ENCODE measurements around the gene DPP7.

Gene DPP7

GRCh38 chr9:137077758-137078693, 36.5 kb downstream of the DPP7 start:
- Histone ChIP-seq H3K27me3 (ENCODE audit: control insufficient read depth in 1 of 2, insufficient read depth in 2 of 2, low read length in 2 of 2) (peaks cover 7 to 37% of the 10 kb centered on the region in 2 donors), H3K9me3 (ENCODE audit: low read length) (no peaks in the 10 kb centered on the region), H3K4me1 (ENCODE audit: insufficient read depth, low read length) (peaks cover 8% of the 10 kb centered on the region), H3K4me3 (ENCODE audit: low read depth in 1 of 2, low read length in 2 of 2) (peak overlapping the region; percentile 38 to 41), H3K9ac (ENCODE audit: low read length) (no peak overlapping the region), H3K27ac (ENCODE audit: low read depth, low read length) (no peak overlapping the region), H3K36me3 (ENCODE audit: insufficient read depth, low read length) (peaks cover 6% of the 10 kb centered on the region)

- Histone ChIP-seq H3K9me3 (ENCODE audit: low read length) (no peaks in the 10 kb centered on the region), H3K4me3 (ENCODE audit: low read depth in 1 of 2, low read length in 2 of 2) (peak within 1 kb of the TSS; percentile 38 to 41), H3K4me1 (ENCODE audit: insufficient read depth, low read length) (peaks cover 8% of the 10 kb centered on the region), H3K27ac (ENCODE audit: low read depth, low read length) (no peak within 1 kb of the TSS), H3K27me3 (ENCODE audit: control insufficient read depth in 1 of 2, insufficient read depth in 2 of 2, low read length in 2 of 2) (peaks cover 7 to 37% of the 10 kb centered on the region in 2 donors), H3K36me3 (ENCODE audit: insufficient read depth, low read length) (peaks cover 6% of the 10 kb centered on the region), H3K9ac (ENCODE audit: low read length) (no peak within 1 kb of the TSS)
These were observed 37.4 kb downstream of the DPP7 start, which contains the start of gene UAP1L1 for GRCh38 chr9:137077010-137077747. Gene UAP1L1 (plus strand): TSS chr9:137077517. CDS start chr9:137077533, 16 bp downstream.

- no peaks in the 10 kb centered on the region for H3K9me3 ChIP-seq (ENCODE audit: low read length)
- H3K4me3 ChIP-seq (ENCODE audit: low read depth in 1 of 2, low read length in 2 of 2): no peak overlapping the region
- peaks cover 7 to 37% of the 10 kb centered on the region in 2 donors for H3K27me3 ChIP-seq (ENCODE audit: control insufficient read depth in 1 of 2, insufficient read depth in 2 of 2, low read length in 2 of 2)
- H3K36me3 ChIP-seq (ENCODE audit: insufficient read depth, low read length): peaks cover 6% of the 10 kb centered on the region
- no peak overlapping the region for H3K9ac ChIP-seq (ENCODE audit: low read length)
- H3K4me1 ChIP-seq (ENCODE audit: insufficient read depth, low read length): peaks cover 8% of the 10 kb centered on the region
- no peak overlapping the region for H3K27ac ChIP-seq (ENCODE audit: low read depth, low read length)
These were observed 37.9 kb downstream of the DPP7 start for GRCh38 chr9:137076636-137077009.

GRCh38 chr9:137075275-137075775, 39.2 kb downstream of the DPP7 start:
- Histone ChIP-seq H3K4me1 (ENCODE audit: insufficient read depth, low read length) (peaks cover 8% of the 10 kb centered on the region), H3K27me3 (ENCODE audit: control insufficient read depth in 1 of 2, insufficient read depth in 2 of 2, low read length in 2 of 2) (peaks cover 7 to 32% of the 10 kb centered on the region in 2 donors)

GRCh38 chr9:137074657-137075274, 39.8 kb downstream of the DPP7 start:
- peaks cover 7 to 29% of the 10 kb centered on the region in 2 donors for H3K27me3 ChIP-seq (ENCODE audit: control insufficient read depth in 1 of 2, insufficient read depth in 2 of 2, low read length in 2 of 2)
- peaks cover 8% of the 10 kb centered on the region for H3K4me1 ChIP-seq (ENCODE audit: insufficient read depth, low read length)
- no peak overlapping the region for H3K9ac ChIP-seq (ENCODE audit: low read length)
- no peak overlapping the region for H3K27ac ChIP-seq (ENCODE audit: low read depth, low read length)
- no peaks in the 10 kb centered on the region for H3K9me3 ChIP-seq (ENCODE audit: low read length)
- H3K4me3 ChIP-seq (ENCODE audit: low read depth in 1 of 2, low read length in 2 of 2): no peak overlapping the region
- peaks cover 2% of the 10 kb centered on the region for H3K36me3 ChIP-seq (ENCODE audit: insufficient read depth, low read length)

More at GRCh38 chr9:137075275-137075775, 39.2 kb downstream of the DPP7 start:
- H3K27ac ChIP-seq (ENCODE audit: low read depth, low read length): no peak overlapping the region
- no peaks in the 10 kb centered on the region for H3K9me3 ChIP-seq (ENCODE audit: low read length)
- H3K9ac ChIP-seq (ENCODE audit: low read length): no peak overlapping the region
- peaks cover 6% of the 10 kb centered on the region for H3K36me3 ChIP-seq (ENCODE audit: insufficient read depth, low read length)
- no peak overlapping the region for H3K4me3 ChIP-seq (ENCODE audit: low read depth in 1 of 2, low read length in 2 of 2)

GRCh38 chr9:137073992-137074399, 40.5 kb downstream of the DPP7 start:
- peaks cover 14 to 29% of the 10 kb centered on the region in 2 donors for H3K27me3 ChIP-seq (ENCODE audit: control insufficient read depth in 1 of 2, insufficient read depth in 2 of 2, low read length in 2 of 2)
- H3K27ac ChIP-seq (ENCODE audit: low read depth, low read length): no peak overlapping the region
- no peak overlapping the region for H3K4me3 ChIP-seq (ENCODE audit: low read depth in 1 of 2, low read length in 2 of 2)
- no peaks in the 10 kb centered on the region for H3K9me3 ChIP-seq (ENCODE audit: low read length)
- peaks cover 8% of the 10 kb centered on the region for H3K4me1 ChIP-seq (ENCODE audit: insufficient read depth, low read length)
- H3K36me3 ChIP-seq (ENCODE audit: insufficient read depth, low read length): no peaks in the 10 kb centered on the region
- no peak overlapping the region for H3K9ac ChIP-seq (ENCODE audit: low read length)

- Histone ChIP-seq H3K4me3 (ENCODE audit: low read depth in 1 of 2, low read length in 2 of 2) (no peak overlapping the region), H3K9me3 (ENCODE audit: low read length) (no peaks in the 10 kb centered on the region), H3K36me3 (ENCODE audit: insufficient read depth, low read length) (no peaks in the 10 kb centered on the region), H3K27me3 (ENCODE audit: control insufficient read depth in 1 of 2, insufficient read depth in 2 of 2, low read length in 2 of 2) (peaks cover 12 to 22% of the 10 kb centered on the region in 2 donors), H3K4me1 (ENCODE audit: insufficient read depth, low read length) (no peaks in the 10 kb centered on the region), H3K9ac (ENCODE audit: low read length) (no peak overlapping the region), H3K27ac (ENCODE audit: low read depth, low read length) (no peak overlapping the region)
These were observed 43.3 kb downstream of the DPP7 start for GRCh38 chr9:137071282-137071681.

- Histone ChIP-seq H3K4me1 (ENCODE audit: insufficient read depth, low read length) (no peaks in the 10 kb centered on the region), H3K9me3 (ENCODE audit: low read length) (no peaks in the 10 kb centered on the region), H3K27ac (ENCODE audit: low read depth, low read length) (no peak overlapping the region), H3K27me3 (ENCODE audit: control insufficient read depth in 1 of 2, insufficient read depth in 2 of 2, low read length in 2 of 2) (peaks cover 12 to 26% of the 10 kb centered on the region in 2 donors), H3K36me3 (ENCODE audit: insufficient read depth, low read length) (no peaks in the 10 kb centered on the region), H3K9ac (ENCODE audit: low read length) (no peak overlapping the region), H3K4me3 (ENCODE audit: low read depth in 1 of 2, low read length in 2 of 2) (no peak overlapping the region)
These were observed 43.6 kb downstream of the DPP7 start for GRCh38 chr9:137070906-137071275.

GRCh38 chr9:137070201-137070905, 44.2 kb downstream of the DPP7 start, which contains the start of gene SAPCD2:
Gene SAPCD2 (minus strand): TSS chr9:137070557. CDS start chr9:137070460, 97 bp downstream.
- H3K9me3 ChIP-seq (ENCODE audit: low read length): no peaks in the 10 kb centered on the region
- peaks cover 12 to 27% of the 10 kb centered on the region in 2 donors for H3K27me3 ChIP-seq (ENCODE audit: control insufficient read depth in 1 of 2, insufficient read depth in 2 of 2, low read length in 2 of 2)
- no peaks in the 10 kb centered on the region for H3K36me3 ChIP-seq (ENCODE audit: insufficient read depth, low read length)
- no peak within 1 kb of the TSS for H3K27ac ChIP-seq (ENCODE audit: low read depth, low read length)
- no peak within 1 kb of the TSS for H3K4me3 ChIP-seq (ENCODE audit: low read depth in 1 of 2, low read length in 2 of 2)
- H3K9ac ChIP-seq (ENCODE audit: low read length): no peak within 1 kb of the TSS
- no peaks in the 10 kb centered on the region for H3K4me1 ChIP-seq (ENCODE audit: insufficient read depth, low read length)

GRCh38 chr9:137069508-137070091, 44.9 kb downstream of the DPP7 start:
- H3K27ac ChIP-seq (ENCODE audit: low read depth, low read length): no peak overlapping the region
- H3K4me3 ChIP-seq (ENCODE audit: low read depth in 1 of 2, low read length in 2 of 2): no peak overlapping the region
- no peaks in the 10 kb centered on the region for H3K36me3 ChIP-seq (ENCODE audit: insufficient read depth, low read length)
- no peaks in the 10 kb centered on the region for H3K4me1 ChIP-seq (ENCODE audit: insufficient read depth, low read length)
- no peak overlapping the region for H3K9ac ChIP-seq (ENCODE audit: low read length)
- H3K27me3 ChIP-seq (ENCODE audit: control insufficient read depth in 1 of 2, insufficient read depth in 2 of 2, low read length in 2 of 2): peaks cover 12 to 30% of the 10 kb centered on the region in 2 donors
- H3K9me3 ChIP-seq (ENCODE audit: low read length): no peaks in the 10 kb centered on the region
